GM13976 (cell line): Measurements from ENCODE around the gene PGM5.

Experiments used
- DNase-seq: peaks from one replicate; pipeline ENCODE4 v3.0.0; 2012; ENCODE audit warnings: low spot score
- CTCF ChIP-seq: IDR thresholded peaks from 2 replicates; pipeline ENCODE4 v1.5.1; 2012; ENCODE audit warnings: borderline replicate concordance, mild to moderate bottlenecking; ENCODE audit not compliant: insufficient read depth; ENCODE audit errors: extremely low read depth, missing control alignments, control extremely low read depth
- in situ Hi-C: fragments of 300-500 bp; cut with MboI; formaldehyde crosslinking; loops from one replicate; pipeline ENCODE4 v1.12.0; 2022; ENCODE audit warnings: low sequenced_read_pairs, mixed read lengths, inconsistent platforms; ENCODE audit not compliant: unreplicated experiment

The PGM5 gene

DNA sequence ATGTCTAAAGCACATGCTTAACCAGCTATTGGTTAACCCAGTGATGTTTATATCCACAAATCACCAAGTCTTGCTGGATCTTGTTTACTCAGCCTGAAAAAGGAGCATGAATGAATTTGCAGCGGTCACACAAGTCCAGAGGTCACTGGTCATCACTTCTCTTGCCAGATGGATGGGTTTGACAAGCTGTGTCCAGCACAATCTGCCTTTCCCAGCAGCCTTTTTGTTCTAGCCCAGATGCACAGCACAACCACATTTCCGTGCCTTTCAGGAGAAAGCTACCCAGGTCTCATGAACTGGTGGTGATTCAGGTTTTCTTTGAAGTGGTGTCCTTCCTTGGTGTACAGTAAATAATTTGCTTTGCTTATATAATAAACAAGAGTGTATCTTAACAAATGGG, 152.1 kb downstream of the PGM5 start:
- no peak for TF ChIP-seq CTCF
- in situ Hi-C loops = no loop called here
- DNase-seq = no peak

GRCh38 chr9:68509689-68510088, 153.3 kb downstream of the PGM5 start:
- in situ Hi-C loops = no loop called here
- TF ChIP-seq CTCF = no peak
- DNase-seq = no peak

DNA sequence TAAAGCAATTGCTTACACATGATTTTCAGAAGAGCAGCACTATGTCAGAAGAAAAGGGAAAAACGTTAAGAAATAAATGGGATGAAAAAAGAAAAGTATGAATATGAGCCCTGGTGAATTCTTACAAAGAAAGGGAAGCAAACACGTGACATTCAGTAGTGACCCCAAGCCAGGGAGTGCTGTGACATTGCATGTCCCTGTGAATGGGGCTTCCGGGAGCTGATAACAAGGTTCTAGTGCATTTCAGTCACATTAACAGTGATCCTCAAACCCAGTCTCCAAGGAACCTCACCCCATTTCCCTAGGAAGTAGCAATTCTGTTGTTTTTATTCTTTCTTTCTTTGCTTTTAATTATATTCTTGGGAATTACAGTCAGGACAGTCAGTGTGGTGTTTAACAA, 157.0 kb downstream of the PGM5 start:
- TF ChIP-seq CTCF = no peak
- no peak for DNase-seq
- in situ Hi-C loops = no loop called here

GRCh38 chr9:68513981-68514380, 157.6 kb downstream of the PGM5 start:
- DNase-seq = no peak
- TF ChIP-seq CTCF = no peak
- in situ Hi-C loops = no loop called here

- in situ Hi-C loops = no loop called here
- TF ChIP-seq CTCF = no peak
- DNase-seq = no peak
These were observed 159.1 kb downstream of the PGM5 start for GRCh38 chr9:68515326-68516017.

DNA sequence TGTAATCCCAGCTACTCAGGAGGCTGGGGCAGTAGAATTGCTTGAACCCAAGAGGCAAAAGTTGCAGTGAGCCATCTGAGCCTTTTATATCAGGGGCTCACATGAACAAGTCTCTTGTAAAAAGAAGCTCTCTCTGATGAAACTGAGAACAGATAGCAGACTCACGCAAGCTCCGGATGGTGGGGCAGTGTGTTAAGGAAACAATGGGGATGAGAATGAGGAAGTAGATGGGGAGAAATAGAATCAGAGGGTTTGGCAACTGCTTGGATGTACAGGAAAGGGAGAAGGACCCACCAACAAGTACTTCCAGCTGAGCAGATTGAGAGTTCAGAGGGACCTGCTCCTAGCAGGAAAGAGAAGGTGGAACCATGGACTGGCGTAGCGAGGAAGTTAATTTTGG, 165.7 kb downstream of the PGM5 start:
- DNase-seq = no peak
- in situ Hi-C loops = no loop called here
- no peak for TF ChIP-seq CTCF
